SK-N-SH (cell line): ENCODE results near the gene RBP5. TPM values are rescaled to one million over a fixed set of nuclear protein-coding genes. Genes with fewer than 3 reads are reported as not detected.

Experiments used
- CTCF ChIA-PET: fragments of 300-600, 350-600 bp; formaldehyde crosslinking; extraction: SDS; loops from one replicate; lab custom pipeline; 2021; lab: Yijun Ruan, JAX
- POLR2A ChIA-PET: fragments of 350-600 bp; sonication (Branson Sonifier 250); formaldehyde crosslinking; extraction: SDS; loops from one replicate; lab custom pipeline; 2020; ENCODE audit warnings: antibody characterized with exemption, inconsistent platforms; lab: Yijun Ruan, JAX
- DNase-seq: peaks from one replicate; pipeline ENCODE4 v3.0.0; 2012
- H2AFZ ChIP-seq: fragments of 200-600 bp; sonication (generic); 2 replicates; pipeline ENCODE4 v1.8.1; 2016; ENCODE audit warnings: antibody characterized with exemption, mild to moderate bottlenecking, low read depth
- H3F3A ChIP-seq: fragments of 200-600 bp; sonication (generic); replicated peaks from 2 replicates; pipeline ENCODE3; 2016; ENCODE audit warnings: antibody characterized with exemption, mild to moderate bottlenecking; ENCODE audit not compliant: insufficient read depth
- H3K27ac ChIP-seq, 2 experiments: fragments of 200-500 bp in 1 of 2; fragments of 200-600 bp in 1 of 2; sonication (Bioruptor generic) in 1 of 2; sonication (generic), shearing (Covaris generic) in 1 of 2; 2 replicates each; pipeline versions ENCODE4 v1.5.1 to v1.6.1; 2014 to 2016; ENCODE audit warnings: low read depth in 2 of 2, inconsistent platforms in 1 of 2, low read length in 1 of 2, mild to moderate bottlenecking in 1 of 2, mixed read lengths in 1 of 2
- H3K27me3 ChIP-seq: fragments of 200-600 bp; sonication (generic), shearing (Covaris generic); 2 replicates; pipeline ENCODE4 v1.6.1; 2016; ENCODE audit warnings: mixed run types; ENCODE audit not compliant: insufficient read depth
- H3K36me3 ChIP-seq, 2 experiments: fragments of 200-500 bp in 1 of 2; fragments of 200-600 bp in 1 of 2; sonication (Bioruptor generic) in 1 of 2; sonication (generic) in 1 of 2; replicated peaks in 1 of 2; 2 replicates each; pipeline versions ENCODE3 to v1.5.1; 2014 to 2016; ENCODE audit warnings: low read length in 1 of 2, mild to moderate bottlenecking in 1 of 2; ENCODE audit not compliant: insufficient read depth in 2 of 2, control insufficient read depth in 1 of 2
- H3K4me1 ChIP-seq, 2 experiments: fragments of 200-500 bp in 1 of 2; fragments of 200-600 bp in 1 of 2; sonication (Bioruptor generic) in 1 of 2; sonication (generic), shearing (Covaris generic) in 1 of 2; 2 replicates each; pipeline versions ENCODE4 v1.5.1 to v1.6.1; 2014 to 2016; ENCODE audit warnings: low read depth in 1 of 2, low read length in 1 of 2, mixed run types in 1 of 2; ENCODE audit not compliant: insufficient read depth in 2 of 2, control insufficient read depth in 1 of 2
- H3K4me2 ChIP-seq: fragments of 200-600 bp; sonication (generic), shearing (Covaris generic); 2 replicates; pipeline ENCODE4 v1.6.1; 2017; ENCODE audit warnings: mixed run types
- H3K4me3 ChIP-seq, 2 experiments: fragments of 200-500 bp in 1 of 2; fragments of 200-600 bp in 1 of 2; sonication (Bioruptor generic) in 1 of 2; sonication (generic), shearing (Covaris generic) in 1 of 2; 2 replicates each; pipeline versions ENCODE4 v1.5.1 to v1.8.1; 2014 to 2016; ENCODE audit warnings: low read depth in 2 of 2, inconsistent platforms in 1 of 2, low read length in 1 of 2, mild to moderate bottlenecking in 1 of 2, mixed read lengths in 1 of 2, moderate library complexity in 1 of 2
- H3K79me2 ChIP-seq: fragments of 200-600 bp; sonication (generic); 2 replicates; pipeline ENCODE4 v1.8.1; 2017; ENCODE audit warnings: mild to moderate bottlenecking; ENCODE audit not compliant: insufficient read depth
- H3K9ac ChIP-seq: fragments of 200-600 bp; sonication (generic); 2 replicates; pipeline ENCODE4 v1.6.1; 2017; ENCODE audit warnings: mixed run types
- H3K9me2 ChIP-seq: fragments of 200-600 bp; sonication (generic); 2 replicates; pipeline ENCODE4 v1.6.1; 2017; ENCODE audit warnings: mixed run types
- H3K9me3 ChIP-seq: fragments of 200-600 bp; sonication (generic); 2 replicates; pipeline ENCODE4 v1.6.1; 2017; ENCODE audit warnings: mixed run types, mild to moderate bottlenecking, moderate library complexity
- H4K20me1 ChIP-seq: fragments of 200-600 bp; sonication (generic); 2 replicates; pipeline ENCODE4 v1.6.1; 2017; ENCODE audit warnings: mild to moderate bottlenecking, mixed run types; ENCODE audit not compliant: insufficient read depth
- CHD2 ChIP-seq: fragments of 150-350 bp; IDR thresholded peaks from 2 replicates; pipeline ENCODE4 v1.6.1; 2018; ENCODE audit warnings: low read length; ENCODE audit not compliant: partially characterized antibody
- FOXJ3 ChIP-seq: sonication (generic); formaldehyde crosslinking; IDR thresholded peaks from 2 replicates; pipeline ENCODE4 v1.5.1; 2020; ENCODE audit warnings: mild to moderate bottlenecking, missing genetic modification reagents
- FOXM1 ChIP-seq: IDR thresholded peaks from 2 replicates; pipeline ENCODE4 v1.4.0; 2012; ENCODE audit warnings: low read depth, mild to moderate bottlenecking
- GATA2 ChIP-seq: sonication (generic); formaldehyde crosslinking; IDR thresholded peaks from 2 replicates; pipeline ENCODE4 v1.5.0; 2020; ENCODE audit warnings: mild to moderate bottlenecking, missing genetic modification reagents
- MXI1 ChIP-seq: IDR thresholded peaks from 2 replicates; pipeline ENCODE4 v1.6.1; 2012; ENCODE audit warnings: mild to moderate bottlenecking, low read depth, low read length, improper control_type of control experiment
- RCOR1 ChIP-seq: fragments of 150-350 bp; IDR thresholded peaks from 2 replicates; pipeline ENCODE4 v1.6.1; 2017; ENCODE audit warnings: antibody characterized with exemption, low read length
- RFX5 ChIP-seq: IDR thresholded peaks from 2 replicates; pipeline ENCODE4 v1.6.1; 2012; ENCODE audit warnings: mild to moderate bottlenecking, improper control_type of control experiment, low read length
- RXRA ChIP-seq: IDR thresholded peaks from 2 replicates; pipeline ENCODE4 v1.4.0; 2012; ENCODE audit warnings: low read depth, mild to moderate bottlenecking, borderline replicate concordance
- TAF1 ChIP-seq: IDR thresholded peaks from 2 replicates; pipeline ENCODE4 v1.6.1; 2012; ENCODE audit warnings: low read depth, mild to moderate bottlenecking, low read length, moderate library complexity, borderline replicate concordance
- WGBS: methylation state at CpG from one replicate; pipeline ENCODE4 v1.1.6; 2017; ENCODE audit warnings: low lambda C conversion rate; 5-methylcytosine and 5-hydroxymethylcytosine counted together
- polyA plus RNA-seq, 3 experiments: library from polyadenylated mRNA; depleted of rRNA; stranded (reverse); fragments of >200 nt; gene quantifications; 2 replicates each; pipeline ENCODE4 v1.2.3, GENCODE V29; 2012
- TF ChIP-seq, protein P1 (sequence below): IDR thresholded peaks from 2 replicates; pipeline ENCODE4 v1.4.0; 2012; ENCODE audit warnings: low read depth
- TF ChIP-seq, protein P2 (sequence below): IDR thresholded peaks from 2 replicates; pipeline ENCODE4; 2012
- TF ChIP-seq, protein P3 (sequence below): IDR thresholded peaks from 2 replicates; pipeline ENCODE4 v1.6.1; 2012; ENCODE audit warnings: mild to moderate bottlenecking, low read depth, low read length, moderate library complexity
- TF ChIP-seq, protein P4 (sequence below): IDR thresholded peaks from 2 replicates; pipeline ENCODE4 v1.4.0; 2012; ENCODE audit warnings: low read depth, borderline replicate concordance

RBP5 gene
- polyA plus RNA-seq, 1 of the 3 experiments (the other 2 are of a cell fraction), result 0.12 TPM

DNA sequence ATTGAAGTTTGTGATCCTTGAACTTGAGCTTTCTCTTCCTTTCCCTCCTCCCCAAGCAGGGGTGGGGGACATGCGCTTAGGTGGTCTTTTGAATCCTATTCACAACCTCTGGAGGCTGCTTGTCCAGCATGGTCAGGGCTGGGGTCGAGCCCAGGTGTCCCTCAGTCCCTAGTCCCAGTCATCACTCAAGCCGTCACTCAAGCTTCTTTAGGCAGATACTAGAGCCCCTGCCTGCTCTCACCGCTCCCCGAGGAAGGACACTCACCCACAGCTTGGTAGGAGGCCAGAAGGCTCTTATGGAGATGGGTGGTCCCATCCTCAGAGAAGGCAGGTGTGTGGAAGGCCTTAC, 19.1 kb downstream of the RBP5 start:
- Histone ChIP-seq H3K36me3 (peaks cover 0 to 5% of the 10 kb centered on the region in 2 experiments), H3K27me3 (no peaks in the 10 kb centered on the region), H3K4me2 (no peak overlapping the region), H3K27ac (no peak overlapping the region), H4K20me1 (no peaks in the 10 kb centered on the region), H3K79me2 (no peaks in the 10 kb centered on the region), H3K9me3 (0 out of 2 replicates have a peak, but pooled peaks cover 6% of the 10 kb centered on the region), H3K9ac (no peak overlapping the region), H3K9me2 (no peaks in the 10 kb centered on the region), H2AFZ (no peak overlapping the region), H3F3A (no peaks in the 10 kb centered on the region), H3K4me1 (peaks cover 0 to 23% of the 10 kb centered on the region in 2 experiments; a peak in 2 of 4 replicates), H3K4me3 (peak overlapping the region in 1 of 2 experiments; percentile 55; a peak in 1 of 4 replicates)
- ChIA-PET POLR2A (interaction anchor here (2.7 kb wide), 1 partner anchor 166 kb away, joined by 20 read pairs; the partner anchor contains the start of genes C12orf57 and RNU7-1), CTCF (interaction anchor here (0.7 to 3.9 kb wide), 24 partner anchors 8 to 172 kb away, joined by 3 to 28 read pairs (median 4); partner anchors contain the start of genes C12orf57, C1R, C1S and CLSTN3)
- no peak for TF ChIP-seq FOXJ3 (CRISPR knock-in tag)
- TF ChIP-seq RFX5, result no peak
- TF ChIP-seq FOXM1, result no peak
- TF ChIP-seq, protein P1, sequence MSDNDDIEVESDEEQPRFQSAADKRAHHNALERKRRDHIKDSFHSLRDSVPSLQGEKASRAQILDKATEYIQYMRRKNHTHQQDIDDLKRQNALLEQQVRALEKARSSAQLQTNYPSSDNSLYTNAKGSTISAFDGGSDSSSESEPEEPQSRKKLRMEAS, result no peak
- TF ChIP-seq TAF1, result no peak
- no peak for TF ChIP-seq RCOR1
- no peak for TF ChIP-seq MXI1
- TF ChIP-seq, protein P2, sequence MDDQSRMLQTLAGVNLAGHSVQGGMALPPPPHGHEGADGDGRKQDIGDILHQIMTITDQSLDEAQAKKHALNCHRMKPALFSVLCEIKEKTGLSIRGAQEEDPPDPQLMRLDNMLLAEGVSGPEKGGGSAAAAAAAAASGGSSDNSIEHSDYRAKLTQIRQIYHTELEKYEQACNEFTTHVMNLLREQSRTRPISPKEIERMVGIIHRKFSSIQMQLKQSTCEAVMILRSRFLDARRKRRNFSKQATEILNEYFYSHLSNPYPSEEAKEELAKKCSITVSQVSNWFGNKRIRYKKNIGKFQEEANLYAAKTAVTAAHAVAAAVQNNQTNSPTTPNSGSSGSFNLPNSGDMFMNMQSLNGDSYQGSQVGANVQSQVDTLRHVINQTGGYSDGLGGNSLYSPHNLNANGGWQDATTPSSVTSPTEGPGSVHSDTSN, result no peak
- TF ChIP-seq, protein P3, sequence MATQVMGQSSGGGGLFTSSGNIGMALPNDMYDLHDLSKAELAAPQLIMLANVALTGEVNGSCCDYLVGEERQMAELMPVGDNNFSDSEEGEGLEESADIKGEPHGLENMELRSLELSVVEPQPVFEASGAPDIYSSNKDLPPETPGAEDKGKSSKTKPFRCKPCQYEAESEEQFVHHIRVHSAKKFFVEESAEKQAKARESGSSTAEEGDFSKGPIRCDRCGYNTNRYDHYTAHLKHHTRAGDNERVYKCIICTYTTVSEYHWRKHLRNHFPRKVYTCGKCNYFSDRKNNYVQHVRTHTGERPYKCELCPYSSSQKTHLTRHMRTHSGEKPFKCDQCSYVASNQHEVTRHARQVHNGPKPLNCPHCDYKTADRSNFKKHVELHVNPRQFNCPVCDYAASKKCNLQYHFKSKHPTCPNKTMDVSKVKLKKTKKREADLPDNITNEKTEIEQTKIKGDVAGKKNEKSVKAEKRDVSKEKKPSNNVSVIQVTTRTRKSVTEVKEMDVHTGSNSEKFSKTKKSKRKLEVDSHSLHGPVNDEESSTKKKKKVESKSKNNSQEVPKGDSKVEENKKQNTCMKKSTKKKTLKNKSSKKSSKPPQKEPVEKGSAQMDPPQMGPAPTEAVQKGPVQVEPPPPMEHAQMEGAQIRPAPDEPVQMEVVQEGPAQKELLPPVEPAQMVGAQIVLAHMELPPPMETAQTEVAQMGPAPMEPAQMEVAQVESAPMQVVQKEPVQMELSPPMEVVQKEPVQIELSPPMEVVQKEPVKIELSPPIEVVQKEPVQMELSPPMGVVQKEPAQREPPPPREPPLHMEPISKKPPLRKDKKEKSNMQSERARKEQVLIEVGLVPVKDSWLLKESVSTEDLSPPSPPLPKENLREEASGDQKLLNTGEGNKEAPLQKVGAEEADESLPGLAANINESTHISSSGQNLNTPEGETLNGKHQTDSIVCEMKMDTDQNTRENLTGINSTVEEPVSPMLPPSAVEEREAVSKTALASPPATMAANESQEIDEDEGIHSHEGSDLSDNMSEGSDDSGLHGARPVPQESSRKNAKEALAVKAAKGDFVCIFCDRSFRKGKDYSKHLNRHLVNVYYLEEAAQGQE, result no peak
- no peak for TF ChIP-seq RXRA
- TF ChIP-seq GATA2 (CRISPR knock-in tag), result no peak
- no peak for TF ChIP-seq CHD2
- TF ChIP-seq, protein P4, sequence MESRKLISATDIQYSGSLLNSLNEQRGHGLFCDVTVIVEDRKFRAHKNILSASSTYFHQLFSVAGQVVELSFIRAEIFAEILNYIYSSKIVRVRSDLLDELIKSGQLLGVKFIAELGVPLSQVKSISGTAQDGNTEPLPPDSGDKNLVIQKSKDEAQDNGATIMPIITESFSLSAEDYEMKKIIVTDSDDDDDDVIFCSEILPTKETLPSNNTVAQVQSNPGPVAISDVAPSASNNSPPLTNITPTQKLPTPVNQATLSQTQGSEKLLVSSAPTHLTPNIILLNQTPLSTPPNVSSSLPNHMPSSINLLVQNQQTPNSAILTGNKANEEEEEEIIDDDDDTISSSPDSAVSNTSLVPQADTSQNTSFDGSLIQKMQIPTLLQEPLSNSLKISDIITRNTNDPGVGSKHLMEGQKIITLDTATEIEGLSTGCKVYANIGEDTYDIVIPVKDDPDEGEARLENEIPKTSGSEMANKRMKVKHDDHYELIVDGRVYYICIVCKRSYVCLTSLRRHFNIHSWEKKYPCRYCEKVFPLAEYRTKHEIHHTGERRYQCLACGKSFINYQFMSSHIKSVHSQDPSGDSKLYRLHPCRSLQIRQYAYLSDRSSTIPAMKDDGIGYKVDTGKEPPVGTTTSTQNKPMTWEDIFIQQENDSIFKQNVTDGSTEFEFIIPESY, result no peak
- no peak for DNase-seq
- 20% methylated on average over 3 of the region's 5 CpGs for WGBS
